ENCODE data around the gene SLIT3.

DNA sequence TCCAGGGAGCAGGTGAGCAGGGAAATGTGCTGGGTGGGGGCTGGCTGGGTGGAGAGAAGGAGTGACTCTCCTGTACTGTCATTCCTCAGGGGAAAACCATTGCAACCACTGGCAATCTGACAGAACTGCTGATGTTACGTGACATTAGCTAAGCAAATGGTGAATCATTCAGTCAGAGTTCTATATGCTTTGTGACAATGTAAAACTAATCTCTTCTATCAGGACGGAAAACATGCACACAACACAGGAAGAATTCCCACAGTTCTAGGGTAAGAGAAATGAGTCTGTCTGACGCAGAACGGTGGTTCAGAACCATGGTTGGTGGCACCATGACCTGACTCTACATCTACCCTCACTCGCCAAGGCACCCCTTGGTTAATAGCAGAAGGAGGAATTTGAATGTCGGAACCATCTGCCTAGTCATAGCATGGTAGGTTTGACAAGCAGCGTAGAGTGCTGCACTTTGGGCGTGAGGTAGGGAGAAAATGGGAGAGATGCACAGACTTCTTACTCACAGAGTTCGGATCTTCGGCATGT is 478.1 kb downstream of the SLIT3 start:
- no peak for TF ChIP-seq GATA3 (IDR thresholded peaks at IDR 0.05; ENCODE audit: low read depth, low read length)
- no peak for TF ChIP-seq GATA2 (IDR thresholded peaks at IDR 0.05; ENCODE audit: low read depth, low read length)

All from SH-SY5Y (cell line).